ENCODE measurements around the gene LRRC15.

Gene LRRC15

DNA sequence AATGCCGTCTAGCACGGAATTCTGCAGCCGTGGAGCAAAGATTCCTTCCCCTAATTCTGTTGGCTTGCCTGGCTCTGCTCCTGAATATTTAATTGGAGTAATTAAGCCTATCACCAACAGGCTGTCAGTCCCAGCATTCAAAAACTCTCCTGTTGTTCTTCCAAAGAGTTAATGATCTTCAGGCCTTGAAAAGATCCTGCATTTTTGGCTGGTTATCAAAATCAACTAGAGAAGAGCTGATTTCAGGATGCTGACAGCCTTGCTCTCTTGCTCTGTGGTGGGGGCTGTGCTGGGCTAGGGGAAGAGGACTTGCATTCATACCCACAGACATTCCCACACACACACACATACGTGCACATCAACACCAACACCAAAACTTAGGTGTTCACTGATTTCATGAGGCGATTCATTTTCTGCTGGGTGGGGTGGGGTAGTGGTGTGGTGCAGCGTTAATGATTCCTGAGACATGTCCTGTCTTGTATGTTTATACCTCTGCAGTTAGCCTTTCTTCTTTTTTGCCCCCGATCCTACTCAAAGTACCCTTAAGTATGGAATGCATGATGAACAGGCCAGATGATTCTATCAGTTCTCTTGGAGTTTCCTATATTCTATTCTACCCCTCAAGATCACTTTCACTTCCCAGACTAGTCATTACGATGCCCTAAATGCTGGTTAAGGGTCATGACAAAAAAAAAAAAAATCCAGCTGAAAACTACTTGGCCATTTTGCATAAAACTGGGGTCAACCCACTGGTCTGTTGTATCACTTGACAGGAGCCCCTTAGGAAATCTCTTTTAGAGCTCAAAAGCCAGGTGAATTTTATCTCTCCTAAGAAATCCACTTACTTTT lies 60.7 kb downstream of the LRRC15 start:
- no peak overlapping the region for H3K27ac Mint-ChIP-seq
- peaks cover 73% of the 10 kb centered on the region for H3K27me3 Mint-ChIP-seq
- H3K4me1 Mint-ChIP-seq (ENCODE audit: low read depth), result no peaks in the 10 kb centered on the region
- intact Hi-C loops (cut with micrococcal nuclease), result no loop called here
- no peak overlapping the region for H3K4me3 Mint-ChIP-seq
- H3K9me3 Mint-ChIP-seq, result no peaks in the 10 kb centered on the region
- no peaks in the 10 kb centered on the region for H3K36me3 Mint-ChIP-seq (ENCODE audit: low read depth)

DNA sequence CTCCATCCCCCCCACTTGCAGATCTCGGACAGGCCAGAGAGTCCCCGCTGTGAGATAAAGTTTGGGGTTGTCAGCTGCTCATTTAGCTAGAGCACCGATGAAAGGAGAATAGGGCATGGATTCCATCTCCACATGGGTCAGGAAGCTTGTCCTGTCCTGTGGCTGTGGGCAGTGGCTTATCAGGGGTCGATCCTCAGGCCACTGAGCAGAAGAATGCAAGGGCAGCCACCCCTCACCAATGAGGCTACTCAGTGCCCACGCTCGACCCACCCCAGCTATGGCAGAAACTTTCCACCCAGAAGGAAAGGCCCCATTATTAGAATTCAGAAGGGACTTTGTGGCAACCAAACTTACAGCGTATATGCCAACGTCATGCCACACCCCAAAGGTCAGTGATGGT lies 61.7 kb downstream of the LRRC15 start:
- no peaks in the 10 kb centered on the region for H3K4me1 Mint-ChIP-seq (ENCODE audit: low read depth)
- intact Hi-C loops (cut with micrococcal nuclease), result no loop called here
- H3K27ac Mint-ChIP-seq, result no peak overlapping the region
- no peaks in the 10 kb centered on the region for H3K36me3 Mint-ChIP-seq (ENCODE audit: low read depth)
- no peak overlapping the region for H3K4me3 Mint-ChIP-seq
- no peaks in the 10 kb centered on the region for H3K9me3 Mint-ChIP-seq
- H3K27me3 Mint-ChIP-seq, result peaks cover 64% of the 10 kb centered on the region

DNA sequence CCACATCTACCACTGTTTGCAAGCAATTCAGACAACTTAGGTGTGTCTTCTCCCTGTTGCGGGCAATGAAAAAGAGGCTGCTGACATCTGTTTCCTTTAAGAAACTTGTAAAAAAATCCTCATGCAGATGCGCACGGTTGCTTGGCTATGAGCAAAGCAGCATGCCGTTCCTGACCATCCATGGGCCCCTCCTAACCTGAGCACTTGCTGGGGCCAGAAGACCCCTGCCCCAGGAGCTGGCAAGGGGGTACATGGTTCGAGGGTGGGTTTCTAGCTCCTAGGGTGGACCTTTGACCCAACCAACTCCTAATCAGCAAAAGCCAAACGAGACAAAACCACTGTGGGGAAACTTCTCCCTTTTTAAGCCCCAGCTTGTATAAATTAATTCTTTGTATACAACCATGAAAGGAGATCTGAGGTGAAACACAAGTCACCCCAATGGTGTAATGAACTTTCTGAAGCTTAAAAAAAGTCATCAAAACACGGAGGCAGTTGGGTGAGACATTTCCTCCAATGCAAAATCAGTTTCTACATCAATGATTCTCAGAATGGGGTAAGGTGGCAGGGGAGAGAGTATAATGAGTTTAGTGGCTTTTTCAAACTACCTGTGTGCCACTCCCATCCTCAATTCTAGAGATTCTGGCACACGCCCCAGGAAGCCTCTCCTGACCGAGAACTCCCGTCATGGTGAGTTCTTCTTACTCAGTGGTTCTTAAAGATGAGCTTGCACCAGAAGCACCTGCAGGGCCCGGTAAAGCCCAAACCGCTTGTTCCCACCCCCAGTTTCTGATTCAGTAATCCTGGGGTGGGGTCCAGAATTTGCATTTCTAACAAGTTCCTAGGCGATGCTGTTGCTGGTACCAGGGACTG lies 62.5 kb downstream of the LRRC15 start:
- Mint-ChIP-seq H3K4me1 (ENCODE audit: low read depth) (no peaks in the 10 kb centered on the region), H3K27me3 (peaks cover 55% of the 10 kb centered on the region), H3K4me3 (no peak overlapping the region), H3K27ac (no peak overlapping the region), H3K9me3 (no peaks in the 10 kb centered on the region), H3K36me3 (ENCODE audit: low read depth) (no peaks in the 10 kb centered on the region)
- intact Hi-C loops (cut with micrococcal nuclease), result no loop called here

DNA sequence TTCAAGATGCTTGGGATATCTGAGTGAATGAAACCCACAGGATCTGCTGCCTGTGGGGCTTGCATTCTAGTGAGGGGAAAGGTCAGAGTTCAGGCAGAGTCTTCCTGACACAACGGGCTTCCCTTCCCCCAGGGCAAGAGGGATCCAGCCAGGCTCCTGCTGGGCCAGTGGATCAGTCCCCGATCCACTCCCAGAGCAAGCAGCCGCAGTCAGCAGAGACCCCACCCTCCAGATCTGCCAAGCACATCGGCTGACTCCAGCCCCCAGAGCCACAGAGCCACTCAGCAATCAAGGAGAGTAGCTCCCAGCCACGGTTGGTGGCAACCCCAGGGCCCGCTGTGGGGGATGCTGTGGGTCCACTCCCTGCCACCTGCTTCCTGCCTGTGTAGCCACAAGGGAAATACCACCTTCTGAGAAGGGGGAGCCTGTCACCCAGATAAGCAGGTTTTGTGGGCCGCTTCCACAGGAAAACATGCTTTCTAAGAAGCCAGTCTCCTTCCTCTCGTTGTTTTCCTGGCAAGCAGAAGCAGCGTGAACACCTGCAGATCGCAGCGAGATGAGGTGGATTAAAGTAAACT lies 63.3 kb downstream of the LRRC15 start:
- Mint-ChIP-seq H3K27ac (no peak overlapping the region), H3K4me1 (ENCODE audit: low read depth) (no peaks in the 10 kb centered on the region), H3K36me3 (ENCODE audit: low read depth) (no peaks in the 10 kb centered on the region), H3K27me3 (peaks cover 50% of the 10 kb centered on the region), H3K4me3 (no peak overlapping the region), H3K9me3 (no peaks in the 10 kb centered on the region)
- intact Hi-C loops (cut with micrococcal nuclease), result no loop called here

DNA sequence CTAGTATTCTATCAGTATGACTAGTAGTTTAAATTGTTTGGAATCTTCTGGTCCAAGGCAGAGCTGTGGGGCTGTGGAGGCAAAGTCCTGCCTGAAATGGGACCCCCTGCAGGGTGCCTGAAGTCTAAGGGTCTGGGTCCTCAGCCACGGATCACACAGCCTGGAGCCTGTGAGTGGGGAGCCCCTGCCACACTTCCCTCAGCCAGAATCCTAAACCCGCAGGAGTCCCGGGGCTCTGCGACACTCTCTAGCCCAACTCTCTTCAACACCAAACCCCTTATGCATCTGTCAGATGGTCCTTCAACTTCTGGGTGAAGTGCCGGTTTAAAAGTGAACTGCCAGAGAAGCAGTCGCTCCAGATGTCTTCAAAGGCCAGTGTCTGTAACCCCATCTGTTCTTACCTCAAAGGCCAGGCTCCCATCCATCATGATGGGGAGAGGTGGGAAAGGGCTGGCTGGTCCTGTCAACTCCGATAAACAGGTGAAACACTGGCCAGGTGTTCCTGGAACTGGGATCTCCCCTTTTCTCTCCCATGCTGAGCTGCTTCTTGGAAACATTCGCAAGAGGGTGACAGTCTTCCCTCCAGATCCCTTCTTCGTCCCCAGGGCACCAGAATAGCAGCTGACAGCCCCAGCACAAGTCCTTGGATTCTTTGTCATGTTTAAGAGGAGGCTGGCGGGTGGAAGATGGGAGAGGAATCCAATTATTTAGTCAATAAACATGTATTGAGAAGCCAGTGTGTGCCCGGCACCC lies 64.0 kb downstream of the LRRC15 start:
- Mint-ChIP-seq H3K4me1 (ENCODE audit: low read depth) (no peaks in the 10 kb centered on the region), H3K36me3 (ENCODE audit: low read depth) (no peaks in the 10 kb centered on the region), H3K27me3 (peaks cover 46% of the 10 kb centered on the region), H3K27ac (no peak overlapping the region), H3K4me3 (no peak overlapping the region), H3K9me3 (no peaks in the 10 kb centered on the region)
- intact Hi-C loops (cut with micrococcal nuclease), result no loop called here
